ENCODE results near the gene ACSS3.
"Not testable (repeated sequence)": the region's sequence is repeated elsewhere in the genome, so short reads cannot be mapped to it uniquely, and the experiment has no call there.

ACSS3 gene

DNA sequence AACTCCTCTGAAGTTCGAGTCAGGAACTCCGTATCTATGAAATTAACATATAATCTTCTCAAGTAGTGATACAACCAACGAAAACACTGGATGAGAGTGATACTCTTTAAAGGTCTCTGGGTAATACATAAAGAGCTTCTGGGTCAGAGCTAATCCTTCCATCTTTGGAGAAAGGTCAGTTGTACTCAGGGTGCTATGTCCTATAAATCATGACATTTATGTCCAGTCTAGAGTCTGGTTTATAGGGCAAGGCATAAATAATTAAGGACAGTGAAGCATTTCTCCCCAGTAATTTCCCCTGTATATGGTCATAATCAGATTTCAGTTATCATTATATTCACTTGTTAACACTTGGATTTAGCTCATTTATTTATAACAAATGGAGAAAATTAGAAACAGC lies 90.6 kb downstream of the ACSS3 start:
- DNase-seq: no peak

DNA sequence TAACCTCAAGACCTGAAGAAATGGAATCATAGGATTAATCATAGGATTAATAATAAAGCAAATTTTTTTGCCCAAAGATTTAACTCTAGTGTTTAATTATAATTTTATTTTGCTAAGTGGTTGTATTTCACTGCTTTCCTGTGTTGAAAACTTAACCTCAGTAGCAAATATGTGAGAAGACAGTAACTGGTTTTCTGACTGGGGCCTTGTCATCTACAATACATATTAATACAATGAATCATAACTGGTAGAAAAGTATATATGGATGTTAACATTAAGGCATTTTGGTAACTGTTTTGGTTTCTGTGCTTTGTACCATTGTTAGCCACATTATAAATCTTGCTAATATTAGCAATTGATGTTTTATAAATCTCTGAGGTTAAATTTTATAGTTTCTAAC lies 92.2 kb downstream of the ACSS3 start:
- DNase-seq: no peak

DNA sequence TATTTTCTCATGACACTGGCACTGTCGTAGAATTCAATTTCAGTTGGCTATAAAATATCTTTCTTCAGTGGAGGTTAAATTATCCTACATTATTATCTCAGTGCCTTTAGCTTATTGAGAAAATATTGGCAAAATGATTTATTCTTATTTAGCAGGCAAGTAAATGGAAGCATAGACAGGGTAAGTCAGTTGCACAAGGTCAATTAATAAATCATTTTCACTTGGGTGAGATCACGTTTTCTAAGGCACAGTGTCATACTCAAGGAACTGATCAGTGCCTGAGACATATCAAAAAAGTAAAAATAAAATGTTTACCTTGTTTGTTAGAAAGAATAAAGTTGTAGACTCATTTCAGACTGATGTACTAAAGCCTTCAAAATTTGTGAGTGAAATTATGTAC lies 95.0 kb downstream of the ACSS3 start:
- DNase-seq: no peak

- DNase-seq: no peak
Measured at GRCh38 chr12:81174664-81175063, 96.8 kb downstream of the ACSS3 start.

DNA sequence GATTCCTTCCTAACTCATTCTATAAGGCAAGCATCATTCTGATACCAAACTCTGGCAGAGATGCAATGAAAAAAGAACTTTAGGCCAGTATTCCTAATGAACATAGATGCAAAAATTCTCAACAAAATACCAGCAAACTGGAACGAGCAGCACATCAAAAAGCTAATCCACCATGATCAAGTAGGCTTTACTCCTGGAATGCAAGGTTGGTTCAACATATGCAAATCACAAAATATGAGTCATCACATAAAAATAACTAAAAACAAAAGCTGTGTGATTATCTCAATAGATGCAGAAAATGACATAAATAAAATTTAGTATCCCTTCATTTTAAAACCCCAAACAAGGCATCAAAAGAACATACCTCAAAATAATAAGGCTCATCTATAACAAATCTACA lies 98.9 kb downstream of the ACSS3 start:
- DNase-seq: no peak

DNA sequence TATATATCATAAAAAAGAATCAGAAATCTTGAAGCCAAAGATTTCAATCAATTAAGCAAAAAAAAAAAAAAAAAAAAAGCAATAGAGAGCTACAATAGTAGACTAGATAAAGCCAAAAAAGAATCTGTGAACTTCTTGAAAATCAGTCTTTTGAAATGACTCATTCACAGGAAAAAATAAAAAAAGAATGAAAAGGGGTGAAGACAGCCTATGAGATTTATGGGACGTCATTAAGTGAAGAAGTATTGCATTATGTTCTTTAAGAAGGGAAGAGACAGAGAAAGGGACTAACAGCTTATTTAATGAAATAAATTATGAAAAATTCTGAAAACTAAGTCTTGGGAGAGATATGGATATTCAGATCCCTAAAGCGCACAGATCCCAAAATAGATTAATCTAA lies 103.8 kb downstream of the ACSS3 start:
- no peak for DNase-seq

- DNase-seq: no peak
Measured at GRCh38 chr12:81187686-81188085, 109.8 kb downstream of the ACSS3 start.

DNA sequence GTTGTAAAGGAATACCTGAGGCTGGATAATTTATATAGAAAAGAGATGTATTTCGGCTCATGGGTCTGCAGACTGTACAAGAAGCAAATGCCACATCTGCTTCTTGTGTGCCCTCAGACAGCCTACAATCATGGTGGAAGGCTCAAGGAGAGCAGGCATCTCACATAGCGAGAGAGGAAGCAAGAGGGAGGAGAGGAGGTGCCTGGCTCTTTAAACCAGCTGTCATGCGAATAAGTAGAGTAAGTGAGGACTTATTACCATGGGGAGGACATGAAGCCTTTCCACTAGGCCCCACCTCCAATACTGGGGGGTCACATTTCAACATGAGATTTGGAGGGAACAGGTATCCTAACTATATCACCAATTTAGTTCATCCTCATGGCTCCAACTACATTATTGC lies 118.7 kb downstream of the ACSS3 start:
- DNase-seq: no peak

DNA sequence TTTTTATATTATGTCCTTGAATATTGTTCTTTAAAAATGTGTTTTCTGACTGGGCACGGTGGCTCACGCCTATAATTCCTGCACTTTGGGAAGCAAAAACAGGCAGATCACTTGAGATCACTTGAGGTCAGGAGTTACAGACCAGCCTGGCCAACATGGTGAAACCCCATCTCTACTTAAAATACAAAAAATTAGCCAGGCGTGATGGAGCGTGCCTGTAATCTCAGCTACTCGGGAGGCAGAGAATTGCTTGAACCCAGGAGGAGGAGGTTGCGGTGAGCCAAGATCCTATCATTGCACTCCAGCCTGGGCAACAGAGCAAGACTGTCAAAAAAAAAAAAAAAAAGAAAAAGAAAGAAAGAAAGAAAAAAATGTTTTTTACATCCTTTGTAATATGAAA lies 122.7 kb downstream of the ACSS3 start:
- not testable (repeated sequence) for DNase-seq

GRCh38 chr12:81203671-81204204 lies 125.9 kb downstream of the ACSS3 start:
- DNase-seq: no peak

DNA sequence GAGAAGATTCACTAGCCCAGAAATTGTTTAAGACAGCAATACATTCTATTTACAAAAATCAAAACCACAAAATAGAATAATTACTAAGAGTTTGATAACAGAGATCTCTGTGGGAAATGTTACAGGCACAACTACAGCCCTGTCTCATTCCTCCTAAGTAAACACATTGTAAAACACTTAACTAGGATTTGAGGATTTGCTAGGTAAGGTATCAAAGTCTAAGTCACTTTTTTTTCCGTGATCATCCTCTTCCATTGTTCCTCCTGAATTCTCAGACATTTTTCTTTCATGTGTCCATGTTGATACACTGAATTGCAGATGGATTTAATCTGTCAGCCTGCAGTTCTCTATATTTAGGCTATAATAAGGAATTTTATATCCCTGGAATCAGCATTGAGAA lies 127.5 kb downstream of the ACSS3 start:
- DNase-seq: no peak

DNA sequence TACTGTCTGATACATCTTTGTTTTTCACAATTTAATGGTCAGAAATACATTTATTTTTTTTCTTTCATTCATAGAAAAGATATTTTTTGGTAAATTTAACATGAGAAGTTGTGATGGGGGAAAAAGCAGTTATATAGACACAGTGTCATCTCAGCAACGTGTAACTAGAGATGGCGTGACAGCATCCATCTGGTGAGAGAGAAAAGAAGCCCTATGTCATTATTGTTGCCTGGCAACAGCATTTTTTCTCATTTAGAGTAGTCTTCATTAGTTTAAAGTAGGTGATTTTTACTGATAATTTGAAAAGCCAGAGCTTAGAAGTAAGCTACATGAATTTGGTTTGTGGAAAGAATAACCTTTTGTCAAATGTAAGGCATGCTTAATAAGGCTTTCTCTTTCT lies 128.6 kb downstream of the ACSS3 start:
- DNase-seq: peak; percentile 77 to 93

DNA sequence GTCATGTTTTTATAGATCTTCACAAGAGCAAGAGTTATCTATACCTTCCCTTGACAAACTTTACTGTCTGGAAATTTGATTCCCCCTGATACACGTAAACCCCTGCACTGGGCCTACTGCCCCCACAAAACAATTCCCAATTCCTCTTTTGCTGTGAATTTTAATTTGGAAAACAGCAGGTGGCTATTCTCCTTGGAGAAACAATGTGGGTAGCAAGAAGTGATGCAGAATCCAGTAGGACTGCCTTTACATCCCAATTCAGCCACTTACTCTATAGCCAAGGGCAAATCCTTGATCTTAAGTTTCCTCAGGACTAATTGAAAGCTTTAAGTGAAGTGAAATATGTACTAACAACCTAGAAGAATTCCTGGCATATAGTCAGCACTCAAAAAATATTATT lies 129.3 kb downstream of the ACSS3 start:
- peak in 1 of 2 experiments; percentile 50 for DNase-seq

DNA sequence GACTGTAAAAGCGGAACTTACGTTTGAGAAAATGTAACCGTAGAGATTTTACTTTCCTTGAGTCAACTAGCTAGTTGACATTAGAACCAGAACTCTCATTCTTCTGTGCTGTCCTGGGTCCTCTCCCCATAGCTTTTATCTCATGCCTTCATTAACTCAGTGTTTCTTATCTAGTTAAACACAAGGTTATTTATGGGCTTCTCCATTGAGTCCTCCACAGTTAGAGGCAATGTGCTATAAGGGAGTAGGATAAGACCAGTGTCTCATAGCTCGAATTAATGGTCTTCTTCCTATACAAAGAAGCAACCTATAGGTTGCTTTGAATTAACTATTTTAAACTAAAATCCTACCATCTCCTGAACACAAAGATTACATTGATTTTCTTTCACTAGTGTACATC lies 129.8 kb downstream of the ACSS3 start:
- no peak for DNase-seq

GRCh38 chr12:81208187-81208911 lies 130.5 kb downstream of the ACSS3 start:
- DNase-seq: no peak

- no peak for DNase-seq
Measured at GRCh38 chr12:81209012-81209411, 131.1 kb downstream of the ACSS3 start.

- DNase-seq: not testable (repeated sequence)
Measured at GRCh38 chr12:81209772-81210225, 131.9 kb downstream of the ACSS3 start.

DNA sequence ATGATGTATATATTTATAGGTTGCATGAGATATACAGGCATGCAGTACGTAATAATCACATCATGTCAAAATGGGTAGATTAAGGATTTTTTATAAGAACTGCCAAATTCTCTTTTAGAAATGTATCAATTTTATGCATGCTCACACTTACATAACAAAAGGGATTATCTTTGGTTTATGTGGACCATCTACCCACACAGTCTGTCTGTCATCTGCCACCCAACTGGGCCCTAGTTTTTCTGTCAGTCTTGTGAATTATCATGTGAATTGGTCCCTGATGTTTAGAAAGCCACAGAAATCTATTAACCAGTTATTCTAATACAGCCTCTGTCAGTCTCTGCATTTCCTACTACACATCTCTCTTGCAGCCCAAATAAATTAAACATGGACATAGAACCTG lies 133.4 kb downstream of the ACSS3 start:
- DNase-seq: no peak

DNA sequence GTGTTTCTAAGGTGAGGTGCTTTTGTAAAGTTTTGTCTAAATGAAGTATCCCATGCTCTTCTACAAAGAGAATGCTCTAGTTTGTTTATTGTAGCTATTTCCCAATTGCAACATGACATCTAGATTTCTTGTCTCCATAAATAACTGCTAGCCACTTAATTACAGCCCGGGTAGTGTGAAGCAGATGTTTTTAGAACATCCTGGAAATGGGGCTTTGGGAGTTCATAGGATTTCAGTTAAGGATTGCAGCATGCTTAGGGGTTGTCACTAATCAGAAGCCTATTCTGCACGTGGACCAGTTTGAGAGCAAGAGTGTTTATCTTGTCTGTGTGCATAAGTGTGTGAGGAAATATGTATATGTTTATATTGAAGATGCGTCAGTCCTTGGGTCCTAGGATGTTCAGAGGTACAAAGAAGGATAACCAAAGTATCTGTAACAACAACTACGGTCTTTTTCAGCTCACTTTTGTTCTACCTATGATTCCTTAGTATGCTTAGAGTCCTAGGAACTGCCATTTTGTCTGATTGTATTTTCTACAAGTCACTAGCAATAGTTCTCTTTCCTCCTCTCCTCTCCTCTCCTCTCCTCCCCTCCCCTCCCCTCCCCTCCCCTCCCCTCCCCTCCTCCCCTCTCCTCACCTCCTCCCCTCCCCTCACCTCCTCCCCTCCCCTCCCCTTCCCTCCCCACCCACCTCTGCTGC lies 135.3 kb downstream of the ACSS3 start:
- no peak for DNase-seq

DNA sequence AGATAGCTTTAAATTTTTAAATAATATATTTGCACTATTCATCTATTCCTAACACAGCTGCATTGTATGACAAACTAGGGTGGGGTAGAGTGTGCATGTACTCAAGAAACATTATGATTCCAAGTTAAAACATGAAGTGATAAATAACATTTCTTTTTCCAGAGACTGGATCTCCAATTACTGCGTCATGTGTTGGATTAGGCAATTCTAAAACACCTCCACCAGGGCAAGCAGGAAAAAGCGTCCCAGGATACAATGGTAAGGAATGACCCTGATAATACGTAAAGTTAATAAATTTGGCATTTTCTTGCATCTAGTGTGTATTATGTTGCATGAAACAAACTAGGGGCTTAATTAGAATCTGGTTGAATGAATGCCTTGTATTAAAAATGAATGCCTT lies 138.9 kb downstream of the ACSS3 start:
- no peak for DNase-seq

GRCh38 chr12:81221681-81222080 lies 143.8 kb downstream of the ACSS3 start:
- DNase-seq: no peak

DNA sequence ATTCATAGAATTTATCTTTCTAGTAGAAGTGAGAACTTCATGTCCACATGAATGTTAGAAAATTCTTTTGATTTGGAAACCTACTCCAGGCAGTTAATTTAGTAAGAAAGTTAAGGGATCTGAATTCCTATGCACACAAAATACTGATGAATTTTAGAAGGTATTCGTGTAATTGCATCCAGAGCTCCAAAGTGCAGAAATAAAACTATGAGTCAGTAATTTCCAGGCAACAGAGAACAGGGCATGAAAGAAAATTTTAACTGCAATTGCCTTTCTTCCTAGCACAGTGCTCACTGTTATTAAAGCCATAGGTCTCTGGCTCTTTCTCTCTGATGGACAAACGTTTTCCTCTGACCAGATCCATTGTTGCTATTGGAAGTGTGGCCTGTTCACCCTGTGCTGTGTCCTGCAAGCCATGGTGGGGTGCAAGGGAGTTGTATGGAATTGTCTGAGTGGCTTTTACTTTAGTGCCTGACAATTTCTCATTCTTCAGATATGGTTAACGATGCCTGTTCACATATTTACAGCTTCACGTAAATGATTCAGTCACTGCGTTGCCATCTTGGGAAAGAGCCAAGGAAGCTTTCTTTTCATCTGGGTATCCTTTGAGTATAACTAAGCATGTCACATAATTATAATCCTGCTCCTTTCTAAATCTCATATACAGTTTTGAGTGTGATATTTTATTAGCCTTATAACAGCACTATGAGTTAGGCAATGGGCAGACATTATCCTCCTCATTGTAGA lies 145.1 kb downstream of the ACSS3 start:
- no peak for DNase-seq

GRCh38 chr12:81224626-81225025 lies 146.7 kb downstream of the ACSS3 start:
- no peak for DNase-seq

- no peak for DNase-seq
Measured at GRCh38 chr12:81229759-81230158, 151.9 kb downstream of the ACSS3 start.
